T-helper 2 cell treated with Interferon-gamma antibody and Interleukin-4, amounts not matched to agents 100 ng/mL and 5 ng/mL, for 36 hours (primary cell): ENCODE results near the gene ENOX1. TPM values are rescaled to one million over a fixed set of nuclear protein-coding genes. Genes with fewer than 3 reads are reported as not detected.

Experiments used
- intact Hi-C: fragments of 100-400 bp; cut with micrococcal nuclease; formaldehyde crosslinking; loops from one replicate; pipeline ENCODE4 v1.15.1; 2023
- total RNA-seq: library from RNA; stranded (reverse); gene quantifications from 2 replicates; pipeline ENCODE4 v1.2.3, GENCODE V29; 2022

ENOX1 gene
- total RNA-seq, 1 donor from 2014 or later: not detected

DNA sequence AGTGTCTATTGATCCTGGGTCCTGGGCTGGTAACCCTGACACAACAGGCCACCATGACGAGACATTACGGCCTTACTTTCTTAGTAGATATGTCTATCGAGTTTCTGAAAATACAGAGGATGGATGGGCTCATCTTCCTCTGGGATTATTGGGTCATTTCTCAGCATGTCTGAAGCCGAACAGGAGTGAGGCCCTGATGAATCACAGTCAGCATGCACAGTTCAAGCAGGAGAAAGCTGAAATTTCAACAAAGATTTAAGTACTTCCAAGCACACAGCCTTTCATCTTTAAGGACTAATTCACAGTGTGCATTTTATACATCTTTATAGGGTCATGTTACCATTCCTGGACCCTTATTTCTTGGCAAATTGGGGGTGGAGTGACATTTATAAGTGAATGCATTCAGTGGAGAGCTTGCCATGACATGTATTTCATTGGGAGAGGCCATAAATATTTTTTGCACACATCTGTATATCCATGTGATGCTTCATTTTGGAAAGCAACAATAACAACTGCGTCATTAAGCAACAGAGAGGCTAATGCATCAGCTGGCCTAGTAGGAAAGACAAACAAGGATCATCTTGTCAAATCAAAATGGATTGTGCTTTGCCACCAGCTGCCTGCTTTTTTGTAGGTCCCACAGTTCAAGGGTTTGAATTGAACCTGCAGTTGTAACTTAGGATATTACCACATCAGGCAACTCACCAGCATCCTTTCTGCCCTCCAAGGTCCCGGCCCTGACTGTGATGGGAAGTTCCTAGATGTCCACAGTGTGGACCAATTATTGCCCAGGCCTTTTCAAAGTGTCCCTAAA, 619.9 kb downstream of the ENOX1 start:
- intact Hi-C loops: no loop called here

Other genes with a start within 250 kb of the ENOX1 start
- 0.23 and 0.27 TPM in 2 replicates for gene CCDC122, start 92.8 kb upstream of the ENOX1 start, total RNA-seq
- 0.45 and 0.66 TPM in 2 replicates for gene LACC1, start 92.9 kb upstream of the ENOX1 start, total RNA-seq